Uterus (tissue), 2 donors: Measurements from ENCODE around the gene CREBL2.

Experiments used
- CTCF ChIP-seq, 4 experiments: fragments of 200-600 bp in 2 of 4; fragments of 450-650 bp in 2 of 4; sonication (generic) in 2 of 4; IDR thresholded peaks; one replicate each; pipeline ENCODE4 v1.5.1; 2016 to 2019; ENCODE audit warnings: antibody characterized with exemption in 4 of 4, mild to moderate bottlenecking in 2 of 4, moderate library complexity in 1 of 4
- POLR2A ChIP-seq, 2 donors: fragments of 450-650 bp; IDR thresholded peaks; one replicate each; pipeline ENCODE4 v1.6.1; 2016; ENCODE audit warnings: antibody characterized with exemption in 2 of 2, mild to moderate bottlenecking in 1 of 2, moderate library complexity in 1 of 2

DNA sequence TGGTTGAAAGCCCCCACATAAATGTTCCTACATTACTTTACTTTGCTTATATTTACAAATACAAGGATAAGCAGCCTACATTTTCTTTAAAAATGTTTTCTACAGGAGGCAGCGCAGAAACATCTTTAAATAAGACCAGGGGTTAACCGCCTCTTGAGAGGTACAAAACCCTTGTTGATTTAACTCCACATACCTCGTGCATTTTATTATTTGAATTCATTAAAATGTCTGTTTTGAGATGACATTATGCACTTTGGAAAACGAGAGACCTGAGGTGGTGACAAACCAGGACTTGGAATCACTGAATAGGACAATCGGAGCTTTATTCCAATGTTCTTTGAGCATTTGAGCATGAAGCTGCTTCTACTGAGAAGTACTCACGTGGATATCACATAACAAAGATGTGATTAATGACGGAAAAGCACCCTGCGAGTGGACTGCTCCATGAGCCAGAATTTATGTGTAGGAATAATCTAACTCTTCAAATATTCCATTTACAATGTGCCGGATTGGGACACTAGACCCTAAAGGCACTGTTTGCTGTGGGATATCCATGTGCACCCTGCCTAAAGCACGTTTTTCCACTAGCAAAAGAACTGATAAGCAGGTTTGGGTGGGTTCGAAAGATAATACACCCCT is 48.3 kb upstream of the CREBL2 start:
- TF ChIP-seq CTCF (IDR thresholded peaks at IDR 0.05) = no peak
- TF ChIP-seq POLR2A (IDR thresholded peaks at IDR 0.05) = peak in 1 of 2 donors; percentile 4
